ENCODE results near the gene GAMT. TPM values are rescaled to one million over a fixed set of nuclear protein-coding genes. Genes with fewer than 3 reads are reported as not detected.

GAMT gene
- total RNA-seq, 1 experiment from 2014 or later = 15.5 TPM

Other genes starting within 250 kb of the GAMT start
- gene SBNO2, start 227.3 kb downstream of the GAMT start, total RNA-seq (2014; rRNA removed; shearing (Covaris generic)) = 8.6 and 14.8 TPM in 2 replicates
- gene STK11, start 195.8 kb downstream of the GAMT start, total RNA-seq (2014; rRNA removed; shearing (Covaris generic)) = 17.4 and 28.7 TPM in 2 replicates
- gene CBARP, start 163.5 kb downstream of the GAMT start, total RNA-seq (2014; rRNA removed; shearing (Covaris generic)) = 0.37 and 1.2 TPM in 2 replicates
- 34.9 and 37.0 TPM in 2 replicates for gene ATP5F1D, start 159.8 kb downstream of the GAMT start, total RNA-seq (2014; rRNA removed; shearing (Covaris generic))
- 2.4 and 4.2 TPM in 2 replicates for gene MIDN, start 153.0 kb downstream of the GAMT start, total RNA-seq (2014; rRNA removed; shearing (Covaris generic))
- gene CIRBP, start 132.2 kb downstream of the GAMT start, total RNA-seq (2014; rRNA removed; shearing (Covaris generic)) = 196 and 197 TPM in 2 replicates
- gene FAM174C, start 126.0 kb downstream of the GAMT start, total RNA-seq (2014; rRNA removed; shearing (Covaris generic)) = 49.8 and 59.5 TPM in 2 replicates
- 1.0 and 3.3 TPM in 2 replicates for gene EFNA2, start 115.7 kb downstream of the GAMT start, total RNA-seq (2014; rRNA removed; shearing (Covaris generic))
- 67.9 and 87.2 TPM in 2 replicates for gene NDUFS7, start 17.6 kb downstream of the GAMT start, total RNA-seq (2014; rRNA removed; shearing (Covaris generic))
- gene DAZAP1, start 6.0 kb upstream of the GAMT start, total RNA-seq (2014; rRNA removed; shearing (Covaris generic)) = 47.6 and 59.4 TPM in 2 replicates
- 1,025 and 1,178 TPM in 2 replicates for gene RPS15, start 36.9 kb upstream of the GAMT start, total RNA-seq (2014; rRNA removed; shearing (Covaris generic))
- gene APC2, start 48.6 kb upstream of the GAMT start, total RNA-seq (2014; rRNA removed; shearing (Covaris generic)) = 0.02 and 1.5 TPM in 2 replicates
- gene C19orf25, start 77.7 kb upstream of the GAMT start, total RNA-seq (2014; rRNA removed; shearing (Covaris generic)) = 7.9 and 10.5 TPM in 2 replicates
- gene PCSK4, start 88.8 kb upstream of the GAMT start, total RNA-seq (2014; rRNA removed; shearing (Covaris generic)) = 0.31 TPM in 1 of 2 replicates, not detected in the other
- 0.92 and 1.2 TPM in 2 replicates for gene REEP6, start 89.6 kb upstream of the GAMT start, total RNA-seq (2014; rRNA removed; shearing (Covaris generic))
- 0.72 and 1.8 TPM in 2 replicates for gene ADAMTSL5, start 111.5 kb upstream of the GAMT start, total RNA-seq (2014; rRNA removed; shearing (Covaris generic))
- not detected in 2 replicates for gene PLK5, start 122.5 kb upstream of the GAMT start, total RNA-seq (2014; rRNA removed; shearing (Covaris generic))
- gene MEX3D, start 166.8 kb upstream of the GAMT start, total RNA-seq (2014; rRNA removed; shearing (Covaris generic)) = 5.7 and 10.6 TPM in 2 replicates
- 45.8 and 64.9 TPM in 2 replicates for gene MBD3, start 191.3 kb upstream of the GAMT start, total RNA-seq (2014; rRNA removed; shearing (Covaris generic))
- gene UQCR11, start 203.9 kb upstream of the GAMT start, total RNA-seq (2014; rRNA removed; shearing (Covaris generic)) = 42.2 and 49.7 TPM in 2 replicates